ENCODE data around the gene UCP1.
A peak's percentile ranks its signal among the peaks of the same experiment; 100 is the strongest.
"Not testable (repeated sequence)": the region's sequence is repeated elsewhere in the genome, so short reads cannot be mapped to it uniquely, and the experiment has no call there.

Gene UCP1

DNA sequence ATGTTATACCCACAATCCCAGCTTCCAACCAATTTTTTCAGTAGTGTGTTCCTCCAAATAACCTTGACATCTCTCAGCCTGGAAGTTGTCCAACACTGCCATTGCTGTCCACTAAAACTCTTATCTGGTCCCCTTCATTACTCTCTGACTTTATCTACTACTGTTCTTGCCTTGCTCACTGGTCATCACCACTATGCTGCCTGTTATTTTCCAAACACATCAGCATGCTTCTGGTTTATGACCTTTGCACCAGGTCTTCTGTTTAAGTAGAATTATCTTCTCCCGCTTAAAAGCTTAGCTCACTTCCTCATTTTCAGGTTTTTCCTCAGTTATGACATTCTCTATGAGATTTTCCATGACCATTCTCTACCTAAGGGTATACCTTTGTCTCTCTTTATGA lies 39.3 kb downstream of the UCP1 start:
- Mint-ChIP-seq H3K27ac (no peak overlapping the region), H3K9me3 (peaks cover 10% of the 10 kb centered on the region), H3K27me3 (ENCODE audit: low read depth, poor library complexity) (no peaks in the 10 kb centered on the region), H3K4me3 (no peak overlapping the region), H3K4me1 (peaks cover 24% of the 10 kb centered on the region), H3K36me3 (ENCODE audit: low read depth) (peaks cover 44% of the 10 kb centered on the region)
- DNase-seq, result no peak
- TF ChIP-seq, protein P1, sequence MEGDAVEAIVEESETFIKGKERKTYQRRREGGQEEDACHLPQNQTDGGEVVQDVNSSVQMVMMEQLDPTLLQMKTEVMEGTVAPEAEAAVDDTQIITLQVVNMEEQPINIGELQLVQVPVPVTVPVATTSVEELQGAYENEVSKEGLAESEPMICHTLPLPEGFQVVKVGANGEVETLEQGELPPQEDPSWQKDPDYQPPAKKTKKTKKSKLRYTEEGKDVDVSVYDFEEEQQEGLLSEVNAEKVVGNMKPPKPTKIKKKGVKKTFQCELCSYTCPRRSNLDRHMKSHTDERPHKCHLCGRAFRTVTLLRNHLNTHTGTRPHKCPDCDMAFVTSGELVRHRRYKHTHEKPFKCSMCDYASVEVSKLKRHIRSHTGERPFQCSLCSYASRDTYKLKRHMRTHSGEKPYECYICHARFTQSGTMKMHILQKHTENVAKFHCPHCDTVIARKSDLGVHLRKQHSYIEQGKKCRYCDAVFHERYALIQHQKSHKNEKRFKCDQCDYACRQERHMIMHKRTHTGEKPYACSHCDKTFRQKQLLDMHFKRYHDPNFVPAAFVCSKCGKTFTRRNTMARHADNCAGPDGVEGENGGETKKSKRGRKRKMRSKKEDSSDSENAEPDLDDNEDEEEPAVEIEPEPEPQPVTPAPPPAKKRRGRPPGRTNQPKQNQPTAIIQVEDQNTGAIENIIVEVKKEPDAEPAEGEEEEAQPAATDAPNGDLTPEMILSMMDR (IDR thresholded peaks at IDR 0.05), result no peak

DNA sequence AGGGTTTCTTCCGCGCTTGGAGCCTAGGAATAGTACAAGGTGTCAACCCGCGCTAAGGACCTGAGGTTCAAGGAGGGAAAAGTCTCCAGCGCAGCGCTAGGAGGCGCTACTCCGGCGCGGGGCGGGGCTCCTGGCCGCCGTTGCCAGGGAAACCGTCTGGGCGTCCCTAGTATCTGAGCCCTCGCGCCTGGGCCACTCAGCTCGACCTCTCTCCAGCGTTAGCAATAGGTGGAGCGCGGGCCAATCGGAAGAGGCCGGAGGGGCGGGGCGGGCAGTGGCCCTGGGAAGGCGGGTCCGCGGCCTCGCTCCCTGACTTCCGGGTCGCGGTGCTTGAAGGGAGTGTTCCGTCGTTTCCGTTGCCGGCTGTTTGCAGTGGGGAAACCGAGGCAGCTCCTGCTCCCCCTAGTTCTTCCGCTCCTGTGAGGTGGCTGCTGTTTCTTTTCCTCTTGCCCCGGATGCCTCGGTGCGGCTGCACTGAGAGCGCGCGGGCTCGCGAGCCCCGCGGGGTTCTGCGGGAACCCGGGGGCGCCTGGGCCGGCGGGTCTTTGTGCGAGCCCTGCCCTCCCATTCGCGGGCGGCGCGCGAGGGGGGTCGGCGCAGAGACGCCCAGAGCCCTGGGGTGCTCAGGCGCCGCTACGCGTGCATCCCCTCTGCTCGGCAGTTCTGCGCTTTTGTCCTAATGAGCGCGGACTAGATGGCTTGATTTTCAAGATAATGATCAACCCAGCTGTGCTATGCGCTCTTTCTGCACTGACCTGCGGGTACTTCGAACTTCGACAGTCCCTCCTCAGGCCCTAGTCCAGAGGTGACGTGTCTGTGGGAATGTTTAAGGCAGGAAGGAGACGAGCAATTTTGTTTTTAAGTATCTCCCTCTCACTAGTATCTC lies 44.7 kb downstream of the UCP1 start, which contains the start of gene ELMOD2:
Gene ELMOD2 (plus strand): TSS at position 312 of the 886 bp plus-strand sequence. CDS start 1,261 bp downstream, outside the sequence.
- peaks cover 19% of the 10 kb centered on the region for H3K27me3 Mint-ChIP-seq (ENCODE audit: low read depth, poor library complexity)
- TF ChIP-seq, protein P1 (IDR thresholded peaks at IDR 0.05), result peak; percentile 93
- DNase-seq, result peak; percentile 97
- peaks cover 32% of the 10 kb centered on the region for H3K4me1 Mint-ChIP-seq
- H3K36me3 Mint-ChIP-seq (ENCODE audit: low read depth), result peaks cover 23% of the 10 kb centered on the region
- peak within 1 kb of the TSS; percentile 92 for H3K27ac Mint-ChIP-seq
- H3K4me3 Mint-ChIP-seq, result peak within 1 kb of the TSS; percentile 91
- H3K9me3 Mint-ChIP-seq, result peaks cover 21% of the 10 kb centered on the region

DNA sequence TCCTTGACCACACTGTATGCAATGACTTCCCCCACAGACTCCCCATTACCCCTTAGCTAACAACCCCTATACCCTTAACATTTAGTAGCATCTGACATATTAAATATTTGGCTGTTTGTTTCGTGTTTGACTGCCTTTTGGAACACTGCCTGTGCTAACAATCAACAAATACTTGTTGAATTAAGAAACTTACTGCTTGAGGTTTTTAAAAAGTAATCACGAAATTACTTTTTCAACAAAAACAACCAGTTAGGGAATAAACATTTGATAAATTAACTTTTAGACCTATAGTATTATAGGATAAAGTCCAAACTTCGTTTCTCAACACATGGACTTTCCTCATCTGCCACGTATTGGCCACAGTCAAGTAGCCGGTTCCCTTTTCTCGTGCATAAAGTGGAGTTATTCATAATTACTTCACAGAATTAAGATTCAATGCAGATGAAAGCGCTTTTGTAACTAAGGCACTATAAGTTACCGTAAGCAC lies 45.3 kb downstream of the UCP1 start:
- Mint-ChIP-seq H3K4me1 (peaks cover 32% of the 10 kb centered on the region), H3K27me3 (ENCODE audit: low read depth, poor library complexity) (peaks cover 19% of the 10 kb centered on the region), H3K4me3 (peak overlapping the region; percentile 91), H3K36me3 (ENCODE audit: low read depth) (peaks cover 23% of the 10 kb centered on the region), H3K27ac (no peak overlapping the region), H3K9me3 (peaks cover 21% of the 10 kb centered on the region)
- TF ChIP-seq, protein P1 (IDR thresholded peaks at IDR 0.05), result no peak
- no peak for DNase-seq

DNA sequence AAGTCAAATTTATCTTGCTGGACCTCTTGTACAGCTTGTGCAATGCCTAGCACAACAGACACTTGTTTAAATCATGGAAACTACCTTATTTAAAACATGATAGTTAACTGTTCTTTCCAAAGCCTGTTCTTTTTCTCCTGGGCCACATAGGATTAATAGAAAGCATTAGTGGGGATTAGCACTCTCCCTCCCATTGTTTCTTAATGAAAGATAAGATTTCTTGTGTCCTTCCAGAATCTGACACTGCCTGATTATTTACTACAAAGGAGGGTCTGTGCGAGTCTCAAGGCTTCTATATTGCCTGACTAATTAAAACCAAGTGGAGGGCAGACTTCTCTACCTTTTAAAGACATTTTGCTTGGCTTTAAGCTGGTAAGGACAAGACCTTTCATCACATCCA lies 53.3 kb downstream of the UCP1 start:
- DNase-seq, result no peak
- peaks cover 16% of the 10 kb centered on the region for H3K9me3 Mint-ChIP-seq
- TF ChIP-seq, protein P1 (IDR thresholded peaks at IDR 0.05), result no peak
- H3K4me1 Mint-ChIP-seq, result no peaks in the 10 kb centered on the region
- H3K27me3 Mint-ChIP-seq (ENCODE audit: low read depth, poor library complexity), result peaks cover 23% of the 10 kb centered on the region
- no peak overlapping the region for H3K4me3 Mint-ChIP-seq
- no peak overlapping the region for H3K27ac Mint-ChIP-seq
- H3K36me3 Mint-ChIP-seq (ENCODE audit: low read depth), result no peaks in the 10 kb centered on the region

DNA sequence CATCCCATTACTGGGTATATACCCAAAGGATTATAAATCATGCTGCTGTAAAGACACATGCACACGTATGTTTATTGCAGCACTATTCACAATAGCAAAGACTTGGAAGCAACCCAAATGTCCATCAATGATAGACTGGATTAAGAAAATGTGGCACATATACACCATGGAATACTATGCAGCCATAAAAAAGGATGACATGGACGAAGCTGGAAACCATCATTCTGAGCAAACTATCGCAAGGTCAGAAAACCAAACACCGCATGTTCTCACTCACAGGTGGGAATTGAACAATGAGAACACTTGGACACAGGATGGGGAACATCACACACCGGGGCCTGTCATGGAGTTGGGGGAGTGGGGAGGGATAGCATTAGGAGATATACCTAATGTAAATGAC lies 55.0 kb downstream of the UCP1 start:
- H3K9me3 Mint-ChIP-seq, result peaks cover 28% of the 10 kb centered on the region
- not testable (repeated sequence) for H3K36me3 Mint-ChIP-seq (ENCODE audit: low read depth); DNase-seq; H3K4me1 Mint-ChIP-seq; H3K27ac Mint-ChIP-seq; H3K4me3 Mint-ChIP-seq
- peaks cover 31% of the 10 kb centered on the region for H3K27me3 Mint-ChIP-seq (ENCODE audit: low read depth, poor library complexity)

Measured in nephron progenitor cell (in vitro differentiated cells).